CD4-positive, alpha-beta T cell treated with Interleukin-10 for 1 hour (primary cell): ENCODE results near the gene NCBP3.
"Not testable (repeated sequence)": the region's sequence is repeated elsewhere in the genome, so short reads cannot be mapped to it uniquely, and the experiment has no call there.

Source experiments
- DNase-seq: peaks from one replicate; pipeline ENCODE4 v3.0.0-alpha.2; 2020

The NCBP3 gene

DNA sequence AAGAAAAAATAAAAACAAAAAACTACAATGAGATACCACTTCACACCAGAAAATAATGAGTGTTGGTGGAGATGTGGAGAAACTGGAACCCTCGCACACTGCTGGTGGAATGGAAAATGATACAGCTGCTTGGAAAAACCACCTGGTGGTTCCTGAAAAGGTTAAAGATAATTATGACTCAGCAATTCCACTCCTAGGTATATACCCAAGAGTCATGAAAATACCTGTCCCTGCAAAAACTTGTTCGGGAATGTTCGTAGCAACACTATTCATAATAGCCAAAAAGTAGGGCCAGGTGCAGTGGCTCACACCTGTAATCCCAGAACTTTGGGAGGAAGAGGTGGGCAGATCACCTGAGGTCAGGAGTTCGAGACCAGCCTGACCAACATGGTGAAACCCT lies 36.9 kb downstream of the NCBP3 start:
- no peak for DNase-seq

DNA sequence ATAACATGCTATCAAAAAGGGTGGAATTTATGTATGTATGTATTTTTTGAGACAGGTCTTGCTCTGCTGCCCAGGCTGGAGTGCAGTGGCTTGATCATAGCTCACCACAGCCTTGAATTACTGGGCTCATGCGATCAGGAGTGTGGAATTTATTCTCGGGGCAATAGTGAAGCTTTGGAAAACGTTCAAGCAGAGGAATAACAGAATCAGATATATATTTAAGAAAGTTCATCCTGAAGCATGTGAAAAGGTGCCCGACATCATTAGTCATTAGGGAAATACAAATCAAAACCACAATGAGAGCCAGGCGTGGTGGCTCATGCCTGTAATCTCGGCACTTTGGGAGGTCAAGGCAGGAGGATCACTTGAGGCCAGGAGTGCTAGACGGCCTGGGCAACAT lies 37.3 kb downstream of the NCBP3 start:
- no peak for DNase-seq

DNA sequence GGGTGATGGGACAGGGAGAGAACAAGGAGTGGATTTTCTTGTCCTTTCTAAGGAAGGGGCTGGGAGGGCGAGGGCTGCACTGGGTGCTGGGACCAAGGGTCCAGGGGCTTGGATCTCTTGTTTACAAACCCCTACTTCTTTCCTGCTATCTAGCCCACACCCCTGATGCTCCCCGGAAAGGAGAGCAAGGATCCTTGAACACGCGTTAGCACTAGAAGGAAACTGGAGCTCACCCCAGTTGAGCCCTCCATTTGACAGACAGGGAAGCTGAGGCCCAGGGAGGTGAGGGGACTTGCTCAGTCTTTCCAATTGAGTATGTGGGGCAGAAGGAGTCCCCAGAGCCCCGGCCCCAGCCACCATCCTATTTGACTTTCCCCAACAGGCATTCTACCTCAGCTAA lies 40.5 kb downstream of the NCBP3 start:
- DNase-seq: no peak

DNA sequence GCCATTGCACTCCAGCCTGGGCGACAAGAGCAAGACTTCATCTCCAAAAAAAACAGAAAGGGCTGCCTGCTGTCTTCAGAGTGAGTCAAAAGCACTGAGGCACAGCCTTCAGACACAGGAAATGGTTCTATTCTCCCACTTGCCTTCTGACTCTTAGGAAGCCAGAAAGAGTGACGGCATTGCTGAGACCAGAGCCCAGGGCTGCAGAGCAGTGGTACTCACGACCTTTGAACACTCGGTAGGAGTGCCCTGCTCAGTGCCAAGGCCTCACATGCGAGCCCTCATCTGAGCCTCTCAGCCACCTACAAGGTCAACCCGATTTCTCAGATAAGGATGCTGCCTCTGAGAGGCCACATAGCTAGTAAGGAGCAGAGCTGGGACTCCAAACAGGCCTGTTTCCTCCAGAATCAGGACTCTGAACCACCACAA lies 41.5 kb downstream of the NCBP3 start:
- DNase-seq: no peak

DNA sequence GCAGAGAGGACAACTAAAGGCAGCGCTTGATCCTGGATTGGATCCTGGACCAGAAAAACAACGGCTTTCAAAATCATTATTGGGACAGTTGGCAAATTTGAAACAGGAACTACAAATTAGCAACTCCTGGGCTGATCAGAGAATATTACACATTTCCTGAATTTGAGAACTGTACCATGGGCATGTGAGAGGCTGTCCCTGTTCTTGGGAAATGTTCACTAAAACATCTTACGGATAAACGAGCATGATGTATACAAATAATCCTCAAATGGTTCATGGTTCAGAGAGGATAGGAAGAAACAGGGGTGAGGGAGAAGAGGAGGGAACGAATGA lies 42.8 kb downstream of the NCBP3 start:
- DNase-seq: no peak

DNA sequence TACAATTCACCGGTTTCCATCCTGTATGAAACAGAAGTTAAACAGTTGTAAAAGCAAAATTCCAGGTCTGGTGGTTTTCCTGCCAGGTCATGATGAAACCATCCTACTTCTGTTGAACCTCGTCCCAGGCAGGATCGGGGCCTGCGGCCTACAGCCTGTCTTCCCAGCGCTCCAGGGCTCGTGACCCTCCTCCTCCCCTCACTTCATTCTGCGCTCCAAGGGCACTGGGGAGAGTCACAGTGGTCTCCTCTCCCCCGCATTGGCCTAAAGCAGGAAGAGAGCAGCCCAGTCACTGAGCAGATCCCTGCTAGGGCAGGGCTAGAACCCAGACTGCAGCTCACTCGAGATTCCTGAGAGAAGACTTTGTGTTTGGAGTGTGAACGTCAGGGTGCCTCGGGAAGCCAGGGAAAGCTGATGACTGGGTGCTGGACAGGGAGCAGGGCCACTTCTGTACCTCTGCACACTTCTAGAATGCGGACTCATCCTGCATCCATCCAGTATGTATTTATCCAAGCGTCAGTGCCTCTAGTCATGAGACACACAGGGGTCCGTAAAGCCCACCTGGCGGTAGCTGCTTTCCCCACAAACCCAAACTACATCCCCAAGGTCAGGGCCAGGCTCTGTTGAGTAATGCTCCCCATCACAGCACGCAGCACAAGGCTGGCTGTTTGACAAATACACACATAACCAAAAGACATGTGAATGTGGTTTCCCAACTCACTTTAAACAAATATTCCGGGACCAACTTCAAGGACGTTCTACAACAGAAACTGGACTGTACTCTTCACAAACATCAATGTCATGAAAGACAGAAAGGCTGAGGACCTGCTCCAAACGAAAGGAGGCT lies 43.4 kb downstream of the NCBP3 start:
- DNase-seq: no peak

GRCh38 chr17:3801792-3802191 lies 44.3 kb downstream of the NCBP3 start:
- DNase-seq: no peak

GRCh38 chr17:3801347-3801746 lies 44.7 kb downstream of the NCBP3 start:
- DNase-seq: no peak

DNA sequence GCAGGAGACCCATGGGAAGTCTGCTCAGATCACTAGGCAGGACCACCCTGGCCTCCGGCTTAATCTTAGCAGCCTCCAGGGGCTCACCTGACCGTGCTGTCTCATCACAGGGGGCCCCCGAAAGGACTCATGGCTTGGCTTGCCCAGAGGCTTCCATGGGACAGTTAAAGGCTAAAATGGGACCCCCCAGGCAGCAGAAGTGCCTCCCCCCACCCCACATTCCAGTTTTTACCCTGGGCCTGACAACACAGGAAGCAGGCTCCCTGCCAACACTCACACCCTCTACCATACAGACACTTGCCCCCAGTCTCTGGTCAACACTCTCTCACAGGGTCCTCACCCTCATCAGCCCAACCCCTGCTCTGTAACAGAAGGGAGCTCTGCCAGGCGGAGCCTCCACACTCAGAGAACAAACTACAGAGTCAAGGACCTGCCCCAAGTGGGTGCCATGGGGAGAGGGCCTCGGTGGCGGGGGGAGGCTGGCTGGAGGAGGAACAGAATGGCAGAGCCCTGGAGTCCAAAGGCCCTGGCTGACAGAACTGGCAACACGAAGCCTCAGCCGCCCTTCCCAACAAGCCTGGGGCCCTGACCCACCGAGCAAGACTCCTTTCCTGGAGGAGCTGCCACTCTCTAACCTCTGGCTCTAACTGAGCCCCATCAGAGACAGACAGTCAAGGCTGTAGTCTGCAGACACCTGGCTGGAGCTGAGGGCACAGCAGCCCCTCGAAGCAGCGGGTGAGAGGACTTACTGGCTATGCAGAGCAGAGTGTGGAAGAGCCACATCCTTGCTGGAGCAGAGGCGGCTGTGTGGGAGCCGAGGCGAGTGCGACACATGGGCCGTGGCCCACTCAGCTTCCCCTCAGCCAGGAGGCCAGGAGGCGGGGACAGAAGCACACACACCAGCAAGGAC lies 45.4 kb downstream of the NCBP3 start, which contains the start of gene ITGAE:
Gene ITGAE (minus strand): TSS at position 827 of the 910 bp plus-strand sequence. CDS start 44 bp downstream, at position 783.
- no peak for DNase-seq

- DNase-seq: no peak
Observed at GRCh38 chr17:3799181-3799945, 46.7 kb downstream of the NCBP3 start.

DNA sequence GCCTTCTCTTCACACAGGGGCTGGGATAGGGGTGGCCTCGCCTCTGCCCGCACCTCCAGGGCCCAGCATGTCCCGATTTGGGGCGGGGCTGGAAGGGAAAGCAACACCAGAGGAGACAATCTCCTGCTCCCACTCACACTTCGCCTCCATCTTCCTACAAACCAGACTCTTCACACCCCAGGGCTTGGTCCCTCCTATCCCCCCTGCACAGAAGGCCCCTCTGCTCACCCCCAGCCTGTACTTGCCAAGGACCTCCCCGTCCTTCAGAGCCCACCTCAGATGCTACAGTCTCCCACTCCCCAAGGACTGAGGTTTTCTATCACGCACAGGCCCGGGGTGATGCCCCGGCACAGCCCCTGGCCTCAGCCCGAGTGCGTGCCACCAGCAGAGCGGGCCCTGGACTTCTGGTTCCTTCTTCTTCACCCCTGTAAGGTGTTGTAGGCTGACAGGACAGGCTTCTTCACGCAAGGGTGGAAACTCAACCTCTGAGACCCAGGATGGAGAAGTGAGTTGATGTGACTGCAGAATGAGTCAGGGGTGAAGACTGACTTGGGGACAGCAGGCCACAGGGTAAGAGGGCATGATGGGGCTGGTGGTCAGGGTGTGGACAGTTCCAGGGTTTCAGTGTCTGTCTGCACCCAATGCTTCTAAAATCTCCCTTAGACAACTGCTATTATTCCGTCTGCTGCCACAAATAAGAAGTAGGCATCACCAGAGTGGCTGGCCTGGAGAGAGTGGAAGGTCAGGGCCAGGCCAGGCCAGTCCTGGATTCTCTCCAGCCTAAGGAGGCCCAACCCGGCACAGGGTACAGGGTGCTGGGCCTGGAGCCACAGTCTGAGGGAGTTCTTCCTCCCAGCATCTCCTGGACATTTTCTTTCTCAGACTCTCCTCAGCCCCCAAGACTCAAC lies 47.5 kb downstream of the NCBP3 start:
- no peak for DNase-seq

- DNase-seq: no peak
Observed at GRCh38 chr17:3796822-3797170, 49.2 kb downstream of the NCBP3 start.

GRCh38 chr17:3796110-3796821 lies 49.8 kb downstream of the NCBP3 start:
- DNase-seq: peak; percentile 82

- no peak for DNase-seq
Observed at GRCh38 chr17:3795390-3796102, 50.5 kb downstream of the NCBP3 start.

- peak; percentile 63 for DNase-seq
Observed at GRCh38 chr17:3794557-3795389, 51.3 kb downstream of the NCBP3 start.

- DNase-seq: not testable (repeated sequence)
Observed at GRCh38 chr17:3794152-3794551, 51.9 kb downstream of the NCBP3 start.

- DNase-seq: not testable (repeated sequence)
Observed at GRCh38 chr17:3793258-3793657, 52.8 kb downstream of the NCBP3 start.

DNA sequence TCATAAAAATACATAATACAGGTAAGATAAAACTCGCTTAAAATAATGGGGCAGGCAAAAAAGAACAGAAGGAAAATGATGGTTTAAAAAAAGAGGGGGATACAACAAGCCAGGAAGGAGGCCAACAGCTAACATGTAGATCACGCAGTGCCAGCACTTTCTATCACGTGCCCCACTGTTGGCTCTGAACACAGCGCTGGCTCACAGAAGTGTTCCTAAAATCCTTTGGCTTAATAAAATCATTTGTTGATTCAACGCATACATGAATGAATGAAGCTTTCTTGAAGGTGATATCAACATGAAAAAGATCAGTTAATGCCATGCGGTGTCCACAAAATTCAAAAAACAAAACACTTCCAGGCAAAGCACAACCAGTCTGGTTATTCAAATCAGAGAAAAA lies 53.6 kb downstream of the NCBP3 start:
- DNase-seq: no peak

DNA sequence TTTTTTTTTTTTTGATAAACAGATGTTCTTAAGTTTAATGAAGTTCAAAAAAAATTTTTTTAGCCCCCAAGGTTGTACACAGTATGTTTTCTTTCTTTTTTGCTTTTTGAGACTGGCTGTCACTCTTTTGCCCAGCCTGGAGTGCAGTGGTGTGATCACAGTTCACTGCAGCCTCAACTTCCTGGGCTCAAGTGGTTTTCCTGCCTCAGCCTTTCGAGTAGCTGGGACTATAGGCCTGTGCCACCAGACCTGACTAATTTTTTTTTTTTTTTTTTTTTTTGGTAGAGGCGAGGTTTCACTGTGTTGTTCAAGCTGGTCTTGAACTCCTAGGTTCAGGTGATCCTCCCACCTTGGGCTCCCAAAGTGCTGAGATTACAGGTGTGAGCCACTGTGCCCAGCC lies 57.8 kb downstream of the NCBP3 start:
- peak; percentile 58 for DNase-seq

GRCh38 chr17:3785323-3785722 lies 60.7 kb downstream of the NCBP3 start:
- DNase-seq: not testable (repeated sequence)
